ENCODE data around the gene TBC1D2B.

Gene TBC1D2B

DNA sequence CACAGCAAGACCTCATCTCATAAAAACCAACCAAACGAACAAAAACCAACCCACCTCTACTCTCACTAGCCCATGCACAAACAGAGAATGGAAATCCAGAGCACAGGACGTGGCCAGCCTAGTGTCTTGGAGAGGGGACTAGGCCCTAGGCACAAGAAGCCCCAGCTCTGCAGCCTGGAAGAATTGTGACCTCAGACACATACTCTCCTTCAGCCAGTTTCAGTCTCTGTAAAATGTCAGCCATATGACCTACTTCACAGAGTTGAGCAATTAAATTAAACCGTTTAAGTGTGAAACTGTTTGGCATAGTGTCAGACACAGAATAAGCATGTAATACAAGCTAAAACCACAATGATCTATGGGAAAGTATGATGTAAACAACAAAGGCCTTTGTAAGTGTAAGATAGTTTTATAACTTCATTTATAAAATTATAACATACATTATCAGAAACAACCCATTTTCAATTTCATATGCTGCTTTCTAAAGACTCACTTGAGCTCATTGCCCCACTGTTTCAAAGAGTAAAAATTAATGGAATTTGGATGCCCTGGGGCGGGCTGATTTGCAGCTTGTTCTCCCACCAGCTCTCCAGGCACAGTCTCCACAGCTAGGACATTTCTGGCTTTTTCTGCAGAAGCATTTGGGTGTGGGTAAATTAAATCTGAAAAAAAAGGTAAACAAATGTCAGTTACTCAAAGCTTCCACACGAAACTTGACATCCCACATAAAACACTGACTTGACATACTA lies 32.9 kb downstream of the TBC1D2B start:
- DNase-seq (ENCODE audit: low read depth) = no peak
- H3K4me3 ChIP-seq (ENCODE audit: low read depth, low read length) = no peak overlapping the region
- TF ChIP-seq, protein P1, sequence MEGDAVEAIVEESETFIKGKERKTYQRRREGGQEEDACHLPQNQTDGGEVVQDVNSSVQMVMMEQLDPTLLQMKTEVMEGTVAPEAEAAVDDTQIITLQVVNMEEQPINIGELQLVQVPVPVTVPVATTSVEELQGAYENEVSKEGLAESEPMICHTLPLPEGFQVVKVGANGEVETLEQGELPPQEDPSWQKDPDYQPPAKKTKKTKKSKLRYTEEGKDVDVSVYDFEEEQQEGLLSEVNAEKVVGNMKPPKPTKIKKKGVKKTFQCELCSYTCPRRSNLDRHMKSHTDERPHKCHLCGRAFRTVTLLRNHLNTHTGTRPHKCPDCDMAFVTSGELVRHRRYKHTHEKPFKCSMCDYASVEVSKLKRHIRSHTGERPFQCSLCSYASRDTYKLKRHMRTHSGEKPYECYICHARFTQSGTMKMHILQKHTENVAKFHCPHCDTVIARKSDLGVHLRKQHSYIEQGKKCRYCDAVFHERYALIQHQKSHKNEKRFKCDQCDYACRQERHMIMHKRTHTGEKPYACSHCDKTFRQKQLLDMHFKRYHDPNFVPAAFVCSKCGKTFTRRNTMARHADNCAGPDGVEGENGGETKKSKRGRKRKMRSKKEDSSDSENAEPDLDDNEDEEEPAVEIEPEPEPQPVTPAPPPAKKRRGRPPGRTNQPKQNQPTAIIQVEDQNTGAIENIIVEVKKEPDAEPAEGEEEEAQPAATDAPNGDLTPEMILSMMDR (IDR thresholded peaks at IDR 0.05; ENCODE audit: control insufficient read depth, extremely low read depth, insufficient read depth) = no peak

DNA sequence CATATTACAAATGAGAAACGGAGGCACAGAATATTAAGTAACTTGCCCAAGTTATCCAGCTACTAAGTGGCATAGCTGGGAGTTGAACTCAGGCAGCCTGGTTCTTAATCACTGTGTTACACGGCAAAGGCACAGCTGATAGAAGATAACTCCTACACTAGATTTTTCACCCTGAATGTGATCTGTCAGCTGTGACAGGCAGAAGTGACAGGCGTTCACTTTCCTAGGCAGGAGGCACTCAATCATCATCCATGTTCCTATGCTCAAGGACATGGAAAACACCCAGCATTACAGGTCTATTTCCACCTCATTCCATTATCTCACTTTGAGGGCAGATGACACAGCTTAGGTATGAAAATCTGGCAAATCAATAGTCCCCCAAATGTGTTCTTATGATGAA lies 35.6 kb downstream of the TBC1D2B start:
- H3K4me3 ChIP-seq (ENCODE audit: low read depth, low read length) = no peak overlapping the region
- no peak for DNase-seq (ENCODE audit: low read depth)
- TF ChIP-seq, protein P1 (IDR thresholded peaks at IDR 0.05; ENCODE audit: control insufficient read depth, extremely low read depth, insufficient read depth) = no peak

DNA sequence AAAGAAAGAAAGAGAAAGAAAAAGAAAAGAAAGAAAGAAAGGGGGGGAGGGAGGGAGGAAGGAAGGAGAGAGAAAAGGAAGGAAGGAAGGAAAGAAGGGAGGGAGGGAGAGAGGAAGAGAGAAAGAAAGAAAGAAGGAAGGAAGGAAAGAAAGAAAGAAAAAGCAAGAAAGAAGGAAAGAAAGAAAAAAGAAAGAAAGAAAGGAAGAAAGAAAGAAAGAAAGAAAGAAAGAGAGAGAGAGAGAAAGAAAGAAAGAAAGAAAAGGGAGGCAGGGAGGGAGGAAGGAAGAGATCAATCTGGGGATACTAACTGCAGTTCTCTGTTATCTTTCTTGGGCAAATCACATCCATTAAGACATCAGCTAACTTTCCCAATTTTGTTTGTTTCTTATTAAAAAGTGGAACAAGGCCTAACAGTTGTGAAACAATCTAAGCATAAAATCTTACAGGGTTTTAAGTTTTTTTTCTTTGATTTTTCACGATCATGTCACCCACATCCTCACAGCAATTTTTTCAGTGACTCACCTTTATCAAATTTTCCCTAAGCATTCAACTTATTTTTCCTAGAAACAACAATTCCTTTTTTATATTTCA lies 36.8 kb downstream of the TBC1D2B start:
- DNase-seq (ENCODE audit: low read depth) = no peak
- no peak overlapping the region for H3K4me3 ChIP-seq (ENCODE audit: low read depth, low read length)
- TF ChIP-seq, protein P1 (IDR thresholded peaks at IDR 0.05; ENCODE audit: control insufficient read depth, extremely low read depth, insufficient read depth) = no peak

DNA sequence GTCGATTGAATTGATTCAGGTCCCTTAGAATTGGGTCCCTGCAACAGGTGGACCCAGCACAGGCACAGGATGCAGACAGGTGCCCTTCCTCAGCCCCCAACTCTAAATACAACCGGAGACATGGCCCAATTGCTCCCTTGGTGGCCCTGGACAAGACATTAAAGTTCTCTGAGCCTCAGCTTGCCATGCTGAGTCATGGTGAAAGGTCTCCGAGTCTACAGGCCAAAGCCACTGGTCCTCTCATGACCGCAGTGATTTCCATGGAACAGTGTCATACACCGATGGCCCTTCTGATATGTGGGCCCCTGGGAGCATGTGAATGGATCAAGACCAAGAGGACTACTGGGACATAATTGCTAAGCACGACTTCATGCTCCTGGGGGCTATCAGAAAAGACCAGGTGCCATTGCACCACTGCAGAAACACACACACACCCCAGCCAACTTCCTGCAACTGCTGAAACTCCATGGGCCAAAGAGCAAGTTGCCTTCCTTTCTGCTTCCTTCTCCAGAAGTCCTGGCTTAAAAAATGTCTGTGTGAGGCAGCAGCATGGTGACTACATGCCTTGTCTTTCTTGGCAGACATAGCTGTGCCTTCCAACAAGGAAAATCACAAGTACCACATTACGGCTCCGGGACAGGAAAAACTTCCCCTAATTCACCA lies 38.8 kb downstream of the TBC1D2B start:
- DNase-seq (ENCODE audit: low read depth) = no peak
- TF ChIP-seq, protein P1 (IDR thresholded peaks at IDR 0.05; ENCODE audit: control insufficient read depth, extremely low read depth, insufficient read depth) = no peak

DNA sequence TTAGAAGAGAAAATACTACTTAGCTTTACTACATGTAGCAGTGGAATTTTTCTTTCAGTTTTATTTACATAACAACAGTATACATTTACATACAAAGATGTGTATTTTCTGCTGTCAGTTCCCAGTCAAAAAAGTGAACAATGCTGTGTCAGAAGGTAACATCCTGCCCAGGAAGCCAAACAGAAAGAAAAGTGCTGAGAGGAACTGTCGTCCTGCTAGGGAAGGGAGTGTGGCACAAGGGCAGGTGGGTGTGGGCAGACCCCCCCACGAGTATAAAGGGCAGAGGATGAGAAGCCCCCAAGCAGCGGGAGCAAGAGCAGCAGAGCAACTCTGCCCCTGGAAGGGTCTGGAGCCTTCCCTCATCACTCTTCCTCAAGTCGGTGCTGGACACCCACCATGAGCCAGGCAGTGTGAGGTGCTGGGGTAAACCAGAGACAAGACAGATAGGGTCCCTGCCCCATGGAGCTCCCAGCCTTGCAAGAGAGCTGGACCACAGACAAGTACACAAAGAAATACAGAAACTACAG lies 39.7 kb downstream of the TBC1D2B start:
- DNase-seq (ENCODE audit: low read depth) = no peak
- TF ChIP-seq, protein P1 (IDR thresholded peaks at IDR 0.05; ENCODE audit: control insufficient read depth, extremely low read depth, insufficient read depth) = no peak
- H3K4me3 ChIP-seq (ENCODE audit: low read depth, low read length) = no peak overlapping the region

More for the DNA sequence above, 38.8 kb downstream of the TBC1D2B start:
- H3K4me3 ChIP-seq (ENCODE audit: low read depth, low read length) = no peak overlapping the region

DNA sequence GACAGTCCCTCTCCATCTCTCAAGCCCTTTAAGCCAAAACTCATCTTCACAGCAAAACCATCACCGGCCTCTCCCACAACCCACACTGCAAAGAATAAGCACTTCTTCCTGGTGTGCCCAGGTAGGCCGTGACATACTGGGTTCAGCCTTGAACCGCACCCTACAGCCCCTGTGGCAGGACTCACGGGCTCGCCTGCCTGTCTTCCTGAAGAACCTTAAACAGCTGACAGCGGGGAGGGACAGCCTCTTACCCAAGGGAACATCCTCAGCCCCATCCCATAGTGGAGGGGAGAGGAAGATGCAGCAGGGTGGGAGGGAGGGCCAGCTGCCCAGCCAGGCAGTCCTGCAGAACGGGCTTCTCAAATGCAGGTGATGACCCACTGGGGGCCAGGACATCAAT lies 40.2 kb downstream of the TBC1D2B start:
- DNase-seq (ENCODE audit: low read depth) = no peak
- TF ChIP-seq, protein P1 (IDR thresholded peaks at IDR 0.05; ENCODE audit: control insufficient read depth, extremely low read depth, insufficient read depth) = no peak
- no peak overlapping the region for H3K4me3 ChIP-seq (ENCODE audit: low read depth, low read length)

All from LNCaP clone FGC (cell line).